Stomach (tissue), 4 donors: ENCODE results near the gene PKHD1.

Source experiments
- CTCF ChIP-seq, 7 experiments: fragments of 450-650 bp in 4 of 7; fragments of 200-600 bp in 3 of 7; sonication (generic) in 3 of 7; IDR thresholded peaks; one replicate each; pipeline ENCODE4 v1.5.1; 2016 to 2019; ENCODE audit warnings: antibody characterized with exemption in 7 of 7, control low read depth in 2 of 7, mild to moderate bottlenecking in 1 of 7
- EP300 ChIP-seq: sonication (generic); formaldehyde crosslinking; IDR thresholded peaks from one replicate; pipeline ENCODE4 v1.6.1; 2017; ENCODE audit warnings: antibody characterized with exemption
- POLR2A ChIP-seq, 4 donors: fragments of 450-650 bp; IDR thresholded peaks; one replicate each; pipeline ENCODE4 v1.6.1; 2016; ENCODE audit warnings: antibody characterized with exemption in 4 of 4, control low read depth in 2 of 4, mild to moderate bottlenecking in 1 of 4, moderate library complexity in 1 of 4
- POLR2AphosphoS5 ChIP-seq, 3 donors: sonication (generic); formaldehyde crosslinking; IDR thresholded peaks; one replicate each; pipeline ENCODE4 v1.6.1; 2016; ENCODE audit warnings: antibody characterized with exemption in 3 of 3

DNA sequence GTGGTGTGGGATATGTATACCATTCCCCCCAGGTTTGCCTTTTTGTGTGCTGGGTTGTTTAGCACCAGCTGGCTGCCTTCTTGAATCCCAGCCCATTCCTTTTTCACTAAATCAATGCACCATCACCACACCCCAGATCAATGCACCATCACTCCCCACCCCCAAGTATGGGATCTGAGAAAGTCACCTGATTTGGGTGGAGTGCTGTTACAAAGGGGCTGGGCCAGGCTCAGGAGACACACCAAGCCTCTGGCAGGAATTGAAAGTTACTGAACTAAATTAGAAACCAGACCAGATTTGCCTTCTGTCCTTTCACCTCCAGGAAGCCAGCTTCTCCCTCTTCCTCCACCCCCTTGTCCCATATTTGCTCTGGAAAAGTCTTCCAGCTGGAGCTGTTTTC, 19.6 kb upstream of the PKHD1 start:
- no peak for TF ChIP-seq CTCF (IDR thresholded peaks at IDR 0.05)
- TF ChIP-seq EP300 = no peak
- no peak for TF ChIP-seq POLR2AphosphoS5 (IDR thresholded peaks at IDR 0.05)
- TF ChIP-seq POLR2A (IDR thresholded peaks at IDR 0.05) = no peak
